ENCODE results near the gene MTFP1.
"Not testable (repeated sequence)": the region's sequence is repeated elsewhere in the genome, so short reads cannot be mapped to it uniquely, and the experiment has no call there.

The MTFP1 gene

GRCh38 chr22:30455075-30455840, 29.7 kb downstream of the MTFP1 start:
- no peak for DNase-seq

GRCh38 chr22:30457981-30458380, 32.4 kb downstream of the MTFP1 start:
- no peak for DNase-seq

- DNase-seq: peak; percentile 26
These were observed 33.8 kb downstream of the MTFP1 start for GRCh38 chr22:30459181-30460052.

- DNase-seq: no peak
These were observed 34.6 kb downstream of the MTFP1 start for GRCh38 chr22:30460147-30460546.

GRCh38 chr22:30460555-30460954, 35.0 kb downstream of the MTFP1 start:
- DNase-seq: not testable (repeated sequence)

GRCh38 chr22:30469165-30469564, 43.6 kb downstream of the MTFP1 start:
- no peak for DNase-seq

- no peak for DNase-seq
These were observed 45.1 kb downstream of the MTFP1 start for GRCh38 chr22:30470655-30471054.

GRCh38 chr22:30471616-30472318, 46.2 kb downstream of the MTFP1 start, which contains the start of gene SEC14L3:
Gene SEC14L3 (minus strand): TSS chr22:30472017. CDS start chr22:30471958, 59 bp downstream.
- no peak for DNase-seq

GRCh38 chr22:30472994-30473720, 47.6 kb downstream of the MTFP1 start:
- DNase-seq: no peak

GRCh38 chr22:30474121-30474520, 48.6 kb downstream of the MTFP1 start:
- no peak for DNase-seq

- DNase-seq: no peak
These were observed 49.3 kb downstream of the MTFP1 start for GRCh38 chr22:30474683-30475424.
